Tibial nerve (tissue), 4 donors: Measurements from ENCODE around the gene KIF25.

Experiments used
- CTCF ChIP-seq, 5 experiments: fragments of 200-600 bp in 3 of 5; fragments of 450-650 bp in 2 of 5; sonication (generic) in 3 of 5; IDR thresholded peaks; one replicate each; pipeline ENCODE4 v1.5.1; 2016 to 2019; ENCODE audit warnings: antibody characterized with exemption in 5 of 5, mild to moderate bottlenecking in 3 of 5, moderate library complexity in 2 of 5
- EP300 ChIP-seq, 2 donors: sonication (generic); formaldehyde crosslinking; IDR thresholded peaks; one replicate each; pipeline ENCODE4 v1.6.1; 2017; ENCODE audit warnings: antibody characterized with exemption in 2 of 2, mild to moderate bottlenecking in 1 of 2
- POLR2A ChIP-seq, 2 donors: fragments of 450-650 bp; IDR thresholded peaks; one replicate each; pipeline ENCODE4 v1.6.1; 2017; ENCODE audit warnings: antibody characterized with exemption in 2 of 2, mild to moderate bottlenecking in 2 of 2, moderate library complexity in 2 of 2

- no peak for TF ChIP-seq CTCF (IDR thresholded peaks at IDR 0.05)
- no peak for TF ChIP-seq EP300 (IDR thresholded peaks at IDR 0.05)
- no peak for TF ChIP-seq POLR2A (IDR thresholded peaks at IDR 0.05)
Measured at GRCh38 chr6:167973148-167973885, 24.2 kb upstream of the KIF25 start.
